ENCODE measurements around the gene TMEM178A. TPM values are rescaled to one million over a fixed set of nuclear protein-coding genes. Genes with fewer than 3 reads are reported as not detected.

The TMEM178A gene
- total and polyA plus RNA-seq, 7 donors: 0.60 to 6.1 (median 1.8) TPM; not detected in 1

- Histone ChIP-seq H3K4me3 (no peak overlapping the region), H3K27ac (no peak overlapping the region), H3K36me3 (no peaks in the 10 kb centered on the region), H3K27me3 (no peaks in the 10 kb centered on the region), H3K9me3 (peaks cover 0 to 3% (median 0%) of the 10 kb centered on the region in 4 donors), H3K4me1 (no peaks in the 10 kb centered on the region)
- no peak for DNase-seq
- 89 to 91% methylated on average over 6 of the region's 6 CpGs for WGBS, 2 donors
- no peak for TF ChIP-seq POLR2AphosphoS5 (IDR thresholded peaks at IDR 0.05)
- no peak for TF ChIP-seq POLR2A (IDR thresholded peaks at IDR 0.05)
- TF ChIP-seq, protein P1, sequence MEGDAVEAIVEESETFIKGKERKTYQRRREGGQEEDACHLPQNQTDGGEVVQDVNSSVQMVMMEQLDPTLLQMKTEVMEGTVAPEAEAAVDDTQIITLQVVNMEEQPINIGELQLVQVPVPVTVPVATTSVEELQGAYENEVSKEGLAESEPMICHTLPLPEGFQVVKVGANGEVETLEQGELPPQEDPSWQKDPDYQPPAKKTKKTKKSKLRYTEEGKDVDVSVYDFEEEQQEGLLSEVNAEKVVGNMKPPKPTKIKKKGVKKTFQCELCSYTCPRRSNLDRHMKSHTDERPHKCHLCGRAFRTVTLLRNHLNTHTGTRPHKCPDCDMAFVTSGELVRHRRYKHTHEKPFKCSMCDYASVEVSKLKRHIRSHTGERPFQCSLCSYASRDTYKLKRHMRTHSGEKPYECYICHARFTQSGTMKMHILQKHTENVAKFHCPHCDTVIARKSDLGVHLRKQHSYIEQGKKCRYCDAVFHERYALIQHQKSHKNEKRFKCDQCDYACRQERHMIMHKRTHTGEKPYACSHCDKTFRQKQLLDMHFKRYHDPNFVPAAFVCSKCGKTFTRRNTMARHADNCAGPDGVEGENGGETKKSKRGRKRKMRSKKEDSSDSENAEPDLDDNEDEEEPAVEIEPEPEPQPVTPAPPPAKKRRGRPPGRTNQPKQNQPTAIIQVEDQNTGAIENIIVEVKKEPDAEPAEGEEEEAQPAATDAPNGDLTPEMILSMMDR (IDR thresholded peaks at IDR 0.05): no peak
- TF ChIP-seq EP300 (IDR thresholded peaks at IDR 0.05): no peak
- intact Hi-C loops (cut with DNase I): no loop called here
These were observed 20.7 kb downstream of the TMEM178A start for GRCh38 chr2:39686456-39686855.

GRCh38 chr2:39688181-39688580 lies 22.5 kb downstream of the TMEM178A start:
- intact Hi-C loops (cut with DNase I): no loop called here
- TF ChIP-seq POLR2A (IDR thresholded peaks at IDR 0.05): no peak
- TF ChIP-seq EP300 (IDR thresholded peaks at IDR 0.05): no peak
- no peak for TF ChIP-seq POLR2AphosphoS5 (IDR thresholded peaks at IDR 0.05)
- TF ChIP-seq, protein P1 (IDR thresholded peaks at IDR 0.05): no peak
- Histone ChIP-seq H3K9me3 (peaks cover 0 to 3% (median 0%) of the 10 kb centered on the region in 4 donors), H3K4me1 (no peaks in the 10 kb centered on the region), H3K4me3 (no peak overlapping the region), H3K27ac (no peak overlapping the region), H3K27me3 (no peaks in the 10 kb centered on the region), H3K36me3 (no peaks in the 10 kb centered on the region)
- 43 to 54% methylated on average over 2 of the region's 2 CpGs for WGBS, 2 donors
- DNase-seq: no peak

DNA sequence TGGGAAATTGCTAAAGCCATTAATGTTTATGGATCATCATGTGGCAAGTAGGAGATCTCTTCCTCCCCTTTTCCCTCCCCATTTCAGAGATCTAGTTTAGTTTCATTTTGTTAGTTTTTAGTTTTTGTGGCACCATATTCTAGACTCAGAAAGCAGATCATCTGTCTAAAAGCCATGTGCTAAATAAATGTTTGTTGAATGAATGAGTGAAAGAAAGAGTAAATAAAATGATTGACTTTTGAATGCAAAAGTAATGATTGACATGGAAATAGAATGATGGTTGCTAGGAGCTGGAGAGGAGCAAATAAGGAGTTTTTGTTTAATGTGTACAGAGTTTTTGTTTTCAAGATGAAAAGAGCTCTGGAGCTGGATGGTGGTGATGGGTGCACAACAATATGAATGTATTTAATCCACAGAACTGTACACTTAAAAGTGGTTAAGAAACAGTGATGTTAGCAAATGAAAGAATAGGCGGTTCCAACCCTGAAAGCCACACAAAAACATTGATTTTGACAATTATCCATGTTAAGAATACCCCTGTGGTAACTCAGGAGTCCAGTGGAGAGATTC lies 23.6 kb downstream of the TMEM178A start:
- WGBS, 2 donors: 82 to 87% methylated on average over 1 of the region's 1 CpG
- H3K36me3 ChIP-seq: no peaks in the 10 kb centered on the region
- H3K4me1 ChIP-seq: no peaks in the 10 kb centered on the region
- no peak for DNase-seq
- TF ChIP-seq, protein P1 (IDR thresholded peaks at IDR 0.05): no peak
- TF ChIP-seq POLR2AphosphoS5 (IDR thresholded peaks at IDR 0.05) (no peak), EP300 (IDR thresholded peaks at IDR 0.05) (no peak), POLR2A (IDR thresholded peaks at IDR 0.05) (no peak)
- intact Hi-C loops (cut with DNase I): no loop called here
- peaks cover 0 to 3% (median 0%) of the 10 kb centered on the region in 4 donors for H3K9me3 ChIP-seq
- no peak overlapping the region for H3K4me3 ChIP-seq
- H3K27me3 ChIP-seq: no peaks in the 10 kb centered on the region
- H3K27ac ChIP-seq: no peak overlapping the region

GRCh38 chr2:39689876-39690275 lies 24.2 kb downstream of the TMEM178A start:
- no peaks in the 10 kb centered on the region for H3K4me1 ChIP-seq
- no peaks in the 10 kb centered on the region for H3K36me3 ChIP-seq
- H3K27ac ChIP-seq: no peak overlapping the region
- H3K9me3 ChIP-seq: peaks cover 0 to 3% (median 0%) of the 10 kb centered on the region in 4 donors
- DNase-seq: no peak
- no peaks in the 10 kb centered on the region for H3K27me3 ChIP-seq
- TF ChIP-seq POLR2A (IDR thresholded peaks at IDR 0.05) (no peak), POLR2AphosphoS5 (IDR thresholded peaks at IDR 0.05) (no peak), EP300 (IDR thresholded peaks at IDR 0.05) (no peak)
- TF ChIP-seq, protein P1 (IDR thresholded peaks at IDR 0.05): no peak
- H3K4me3 ChIP-seq: no peak overlapping the region
- intact Hi-C loops (cut with DNase I): no loop called here
- 89 to 92% methylated on average over 6 of the region's 6 CpGs for WGBS, 2 donors

DNA sequence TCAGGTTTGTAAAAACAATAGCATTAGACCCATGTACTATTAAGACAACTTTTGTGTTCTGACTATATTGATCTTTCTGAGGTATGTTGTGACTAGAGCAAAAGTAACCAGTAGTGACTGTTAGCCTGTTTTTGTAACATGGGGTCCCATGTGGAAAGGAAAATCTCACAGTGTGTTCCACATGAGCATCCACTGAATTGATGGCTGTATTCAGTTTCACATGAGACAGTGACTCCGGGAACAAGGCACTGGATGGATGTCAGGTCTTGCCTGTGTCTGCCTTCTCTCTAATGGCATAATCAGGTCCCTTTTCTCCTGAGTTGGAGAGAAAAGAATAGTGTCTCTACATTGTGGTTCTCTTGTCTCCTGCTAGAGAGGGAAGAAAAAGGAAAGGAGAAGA lies 27.5 kb downstream of the TMEM178A start:
- TF ChIP-seq EP300 (IDR thresholded peaks at IDR 0.05) (no peak), POLR2A (IDR thresholded peaks at IDR 0.05) (no peak), POLR2AphosphoS5 (IDR thresholded peaks at IDR 0.05) (no peak)
- TF ChIP-seq, protein P1 (IDR thresholded peaks at IDR 0.05): no peak
- DNase-seq: no peak
- H3K4me3 ChIP-seq: no peak overlapping the region
- H3K27ac ChIP-seq: no peak overlapping the region
- intact Hi-C loops (cut with DNase I): loop anchor here (1.0 kb wide), 1 partner anchor 19 kb away; no protein-coding TSS in a partner anchor
- H3K27me3 ChIP-seq: no peaks in the 10 kb centered on the region
- 85 to 90% methylated on average over 1 of the region's 1 CpG for WGBS, 2 donors
- H3K36me3 ChIP-seq: no peaks in the 10 kb centered on the region
- H3K4me1 ChIP-seq: peaks cover 0 to 17% (median 15%) of the 10 kb centered on the region in 4 donors
- H3K9me3 ChIP-seq: peaks cover 0 to 3% (median 0%) of the 10 kb centered on the region in 4 donors

All from sigmoid colon (tissue), 7 donors.